NCI-H187 (cell line): ENCODE results near the gene RSPH10B2.
"Not testable (repeated sequence)": the region's sequence is repeated elsewhere in the genome, so short reads cannot be mapped to it uniquely, and the experiment has no call there.

Source experiments
- DNase-seq, 2 experiments: peaks; one replicate each; lab custom pipeline; 2025; lab: John Stamatoyannopoulos, UW

The RSPH10B2 gene

GRCh38 chr7:6842278-6842921, 88.5 kb downstream of the RSPH10B2 start:
- not testable (repeated sequence) for DNase-seq

- DNase-seq, result not testable (repeated sequence)
Measured at GRCh38 chr7:6843092-6843491, 89.2 kb downstream of the RSPH10B2 start.

GRCh38 chr7:6843654-6844053, 89.8 kb downstream of the RSPH10B2 start:
- not testable (repeated sequence) for DNase-seq

DNA sequence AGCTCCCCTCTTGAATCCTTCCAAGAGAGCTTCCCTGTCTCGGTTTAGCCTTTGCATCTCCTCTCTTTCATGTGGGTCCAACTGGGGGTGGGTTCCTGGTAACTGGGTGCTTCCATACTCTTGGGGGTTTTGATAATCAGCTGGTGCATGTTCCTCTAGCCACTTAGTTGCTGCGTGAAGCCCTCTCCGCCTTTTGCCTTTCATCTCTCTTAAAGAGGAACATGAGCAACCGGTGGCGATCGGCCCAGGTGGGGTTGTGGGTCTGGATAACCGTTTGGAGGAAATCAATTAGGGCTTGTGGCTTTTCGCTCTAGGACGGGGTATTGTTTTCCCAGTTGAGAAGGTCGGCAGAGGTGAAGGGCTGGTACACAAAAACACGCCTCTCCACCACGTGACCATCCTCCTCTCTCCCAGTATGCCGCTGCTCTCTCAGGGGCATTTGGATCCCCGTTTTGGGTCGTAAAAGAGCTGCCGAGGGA, 92.1 kb downstream of the RSPH10B2 start:
- not testable (repeated sequence) for DNase-seq

DNA sequence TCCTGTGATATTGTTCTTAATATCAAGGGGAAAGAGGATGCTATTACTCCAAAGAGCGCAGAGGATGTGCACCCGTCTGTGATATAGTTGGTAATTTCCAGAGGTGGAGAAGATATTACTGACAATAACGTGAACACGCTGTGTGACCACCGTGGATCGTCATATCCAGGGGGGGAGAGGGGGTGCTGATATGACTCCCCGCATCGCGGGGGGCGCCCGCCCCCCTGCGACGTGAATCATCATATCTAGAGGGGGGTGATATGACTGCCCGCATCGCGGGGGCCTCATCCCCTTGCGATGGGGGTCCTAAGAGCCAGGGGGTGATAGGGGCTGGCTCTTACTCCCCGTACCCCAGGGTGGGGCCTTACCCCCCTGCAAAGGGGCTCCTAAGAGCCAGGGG, 93.8 kb downstream of the RSPH10B2 start:
- not testable (repeated sequence) for DNase-seq
